Activated CD4-positive, alpha-beta T cell treated with anti-CD3 and anti-CD28 coated beads, Interleukin-2, amount 10 ng/mL, durations not matched to agents 24 days and 14 days (primary cell): ENCODE measurements around the gene NLN. TPM values are rescaled to one million over a fixed set of nuclear protein-coding genes. Genes with fewer than 3 reads are reported as not detected.

Experiments used
- DNase-seq: peaks from one replicate; pipeline ENCODE4 v3.0.0; 2022
- H3K27ac Mint-ChIP-seq: one replicate; pipeline ENCODE4 v1.8.0; 2022; ENCODE audit warnings: mild to moderate bottlenecking, mixed read lengths
- H3K27me3 Mint-ChIP-seq: one replicate; pipeline ENCODE4 v1.8.0; 2022; ENCODE audit warnings: mixed read lengths
- H3K36me3 Mint-ChIP-seq: one replicate; pipeline ENCODE4 v1.8.0; 2022; ENCODE audit warnings: low read depth, mild to moderate bottlenecking, mixed read lengths
- H3K4me1 Mint-ChIP-seq: one replicate; pipeline ENCODE4 v1.8.0; 2021; ENCODE audit warnings: mixed read lengths
- H3K4me3 Mint-ChIP-seq: one replicate; pipeline ENCODE4 v1.8.0; 2022; ENCODE audit warnings: mild to moderate bottlenecking, moderate library complexity, mixed read lengths
- H3K9me3 Mint-ChIP-seq: one replicate; pipeline ENCODE4 v1.8.0; 2021; ENCODE audit warnings: mixed read lengths
- intact Hi-C: fragments of 100-400 bp; cut with micrococcal nuclease; formaldehyde crosslinking; loops from one replicate; pipeline ENCODE4 v1.15.1; 2023
- total RNA-seq: library from RNA; stranded (reverse); gene quantifications from 2 replicates; pipeline ENCODE4 v1.2.3, GENCODE V29; 2022

The NLN gene
- total RNA-seq, 1 donor from 2014 or later: 28.0 TPM

DNA sequence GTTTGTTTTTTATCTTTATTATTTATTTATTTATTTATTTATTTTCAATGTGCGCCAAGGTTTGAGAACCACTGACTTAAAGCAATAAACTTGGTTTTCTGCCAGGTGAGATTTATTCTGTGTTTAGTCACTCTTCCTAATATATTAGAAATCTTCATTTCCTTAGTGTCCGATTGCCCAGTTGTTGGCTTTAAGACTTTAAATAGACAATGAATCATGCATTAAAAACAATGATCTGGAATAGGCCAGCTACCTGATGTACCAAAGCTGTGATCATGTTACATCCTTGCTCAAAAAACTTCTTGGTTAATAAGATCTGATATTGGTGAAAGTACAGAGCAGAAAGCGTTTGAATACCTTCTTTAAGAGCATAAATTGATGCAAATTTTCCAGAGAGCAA lies 152.2 kb downstream of the NLN start:
- Mint-ChIP-seq H3K4me1 (no peaks in the 10 kb centered on the region), H3K27me3 (no peaks in the 10 kb centered on the region), H3K36me3 (peaks cover 1% of the 10 kb centered on the region), H3K27ac (no peak overlapping the region), H3K4me3 (no peak overlapping the region), H3K9me3 (peaks cover 14% of the 10 kb centered on the region)
- DNase-seq: no peak
- intact Hi-C loops: no loop called here

DNA sequence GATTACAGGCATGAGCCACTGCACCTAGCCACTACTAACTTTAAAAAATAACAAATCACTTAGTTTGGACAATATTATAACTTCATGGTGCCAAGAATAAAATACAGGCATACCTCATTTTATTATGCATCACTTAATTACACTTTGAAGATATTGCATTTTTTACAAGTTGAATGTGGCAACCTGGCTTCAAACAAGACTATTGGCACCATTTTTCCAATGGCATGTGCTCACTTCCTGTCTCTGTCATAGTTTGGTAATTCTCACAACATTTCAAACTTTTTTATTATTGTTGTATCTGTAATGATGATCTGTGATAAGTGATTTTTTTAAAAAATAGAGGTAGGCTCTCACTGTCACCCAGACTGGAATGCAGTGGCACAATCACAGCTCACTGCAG lies 154.5 kb downstream of the NLN start:
- intact Hi-C loops: no loop called here
- Mint-ChIP-seq H3K4me3 (no peak overlapping the region), H3K4me1 (no peaks in the 10 kb centered on the region), H3K36me3 (peaks cover 1% of the 10 kb centered on the region), H3K27ac (no peak overlapping the region), H3K9me3 (peaks cover 14% of the 10 kb centered on the region), H3K27me3 (no peaks in the 10 kb centered on the region)
- DNase-seq: no peak

GRCh38 chr5:65876970-65877369 lies 155.0 kb downstream of the NLN start:
- DNase-seq: no peak
- Mint-ChIP-seq H3K9me3 (peaks cover 14% of the 10 kb centered on the region), H3K4me3 (no peak overlapping the region), H3K4me1 (no peaks in the 10 kb centered on the region), H3K36me3 (peaks cover 1% of the 10 kb centered on the region), H3K27me3 (no peaks in the 10 kb centered on the region), H3K27ac (no peak overlapping the region)
- intact Hi-C loops: no loop called here

Other genes with a start within 250 kb of the NLN start
- 0.73 and 0.89 TPM in 2 replicates for gene ADAMTS6, start 240.3 kb upstream of the NLN start, total RNA-seq
- gene CENPK, start 159.0 kb upstream of the NLN start, total RNA-seq: 87.8 and 88.8 TPM in 2 replicates
- gene PPWD1, start 158.9 kb upstream of the NLN start, total RNA-seq: 53.9 and 55.6 TPM in 2 replicates
- gene TRIM23, start 97.9 kb upstream of the NLN start, total RNA-seq: 5.3 and 6.0 TPM in 2 replicates
- 4.7 and 5.1 TPM in 2 replicates for gene SHLD3, start 97.2 kb upstream of the NLN start, total RNA-seq
- gene TRAPPC13, start 97.2 kb upstream of the NLN start, total RNA-seq: 22.4 and 27.2 TPM in 2 replicates
- 10.0 and 10.3 TPM in 2 replicates for gene SGTB, start 96 bp upstream of the NLN start, total RNA-seq
- 28.6 and 29.2 TPM in 2 replicates for gene ERBIN, start 204.4 kb downstream of the NLN start, total RNA-seq